ENCODE measurements around the gene UFC1. TPM values are rescaled to one million over a fixed set of nuclear protein-coding genes. Genes with fewer than 3 reads are reported as not detected.

Gene UFC1
- total RNA-seq, 1 experiment from 2014 or later: 63.7 TPM

GRCh38 chr1:161172776-161173376 is 19.1 kb downstream of the UFC1 start:
- H4K20me1 ChIP-seq (ENCODE audit: insufficient read depth): no peaks in the 10 kb centered on the region
- RAD21 ChIA-PET (ENCODE audit: low non-redundant PET in 1 of 2, low total read pairs in 2 of 2, uncharacterized antibody in 2 of 2, unreplicated experiment in 2 of 2): no interaction called here
- no peaks in the 10 kb centered on the region for H3K27me3 ChIP-seq (ENCODE audit: insufficient read depth, low read length)
- no peak overlapping the region for H3K4me2 ChIP-seq (ENCODE audit: low read length)
- H3K79me2 ChIP-seq (ENCODE audit: insufficient read depth, low read length): peaks cover 17% of the 10 kb centered on the region
- intact Hi-C loops (cut with micrococcal nuclease): no loop called here
- TF ChIP-seq EZH2 (IDR thresholded peaks at IDR 0.05) (no peak), REST (IDR thresholded peaks at IDR 0.05; ENCODE audit: low read depth) (no peak), RAD21 (IDR thresholded peaks at IDR 0.05; ENCODE audit: low read depth) (no peak), SP1 (IDR thresholded peaks at IDR 0.05; ENCODE audit: low read depth) (no peak), ZNF274 (IDR thresholded peaks at IDR 0.05; ENCODE audit: low read depth, low read length) (no peak), POLR2A (IDR thresholded peaks at IDR 0.05; ENCODE audit: borderline replicate concordance, extremely low read depth, insufficient read depth, insufficient read length) (no peak)
- peaks cover 9 to 15% of the 10 kb centered on the region in 2 experiments; a peak in 3 of 4 replicates for H3K4me1 ChIP-seq (ENCODE audit: control insufficient read depth in 1 of 2, insufficient read depth in 2 of 2, low read length in 2 of 2)
- DNase-seq (ENCODE audit: low read depth, low spot score) (no peak), ATAC-seq (no peak)
- H3K36me3 ChIP-seq (ENCODE audit: control insufficient read depth in 1 of 2, insufficient read depth in 2 of 2, low read length in 2 of 2): peaks cover 21 to 38% of the 10 kb centered on the region in 2 experiments; a peak in 3 of 4 replicates
- CTCF ChIA-PET: no interaction called here
- H3K9me2 ChIP-seq (ENCODE audit: insufficient read depth): no peaks in the 10 kb centered on the region
- H3K9me3 ChIP-seq (ENCODE audit: control insufficient read depth in 1 of 2, insufficient read depth in 1 of 2, low read depth in 1 of 2, low read length in 2 of 2): no peaks in the 10 kb centered on the region
- POLR2A ChIA-PET: no interaction called here
- no peak overlapping the region for H2AFZ ChIP-seq (ENCODE audit: low read depth, low read length, poor library complexity, severe bottlenecking)
- H3K4me3 ChIP-seq (replicated peaks in 1 of 2; ENCODE audit: low read depth in 1 of 2, low read length in 2 of 2): no peak overlapping the region
- no peak overlapping the region for H3K9ac ChIP-seq (ENCODE audit: low read length)
- H3K27ac ChIP-seq (ENCODE audit: low read depth, low read length): no peak overlapping the region
- BruUV-seq (replicated peaks): no TSS peak

GRCh38 chr1:161173711-161174110 is 19.9 kb downstream of the UFC1 start:
- CTCF ChIA-PET: no interaction called here
- H4K20me1 ChIP-seq (ENCODE audit: insufficient read depth): no peaks in the 10 kb centered on the region
- ATAC-seq: no peak
- H3K4me3 ChIP-seq (replicated peaks in 1 of 2; ENCODE audit: low read depth in 1 of 2, low read length in 2 of 2): no peak overlapping the region
- peaks cover 10 to 19% of the 10 kb centered on the region in 2 experiments; a peak in 3 of 4 replicates for H3K4me1 ChIP-seq (ENCODE audit: control insufficient read depth in 1 of 2, insufficient read depth in 2 of 2, low read length in 2 of 2)
- no peaks in the 10 kb centered on the region for H3K27me3 ChIP-seq (ENCODE audit: insufficient read depth, low read length)
- no peak overlapping the region for H3K27ac ChIP-seq (ENCODE audit: low read depth, low read length)
- peaks cover 17% of the 10 kb centered on the region for H3K79me2 ChIP-seq (ENCODE audit: insufficient read depth, low read length)
- intact Hi-C loops (cut with micrococcal nuclease): no loop called here
- no peaks in the 10 kb centered on the region for H3K9me3 ChIP-seq (ENCODE audit: control insufficient read depth in 1 of 2, insufficient read depth in 1 of 2, low read depth in 1 of 2, low read length in 2 of 2)
- no peak overlapping the region for H3K9ac ChIP-seq (ENCODE audit: low read length)
- RAD21 ChIA-PET (ENCODE audit: low non-redundant PET in 1 of 2, low total read pairs in 2 of 2, uncharacterized antibody in 2 of 2, unreplicated experiment in 2 of 2): no interaction called here
- BruUV-seq (replicated peaks): no TSS peak
- no peak overlapping the region for H2AFZ ChIP-seq (ENCODE audit: low read depth, low read length, poor library complexity, severe bottlenecking)
- DNase-seq (ENCODE audit: low read depth, low spot score): no peak
- H3K36me3 ChIP-seq (ENCODE audit: control insufficient read depth in 1 of 2, insufficient read depth in 2 of 2, low read length in 2 of 2): peaks cover 21 to 38% of the 10 kb centered on the region in 2 experiments; a peak in 3 of 4 replicates
- no peak overlapping the region for H3K4me2 ChIP-seq (ENCODE audit: low read length)
- no peaks in the 10 kb centered on the region for H3K9me2 ChIP-seq (ENCODE audit: insufficient read depth)
- POLR2A ChIA-PET: no interaction called here
- TF ChIP-seq ZNF274 (IDR thresholded peaks at IDR 0.05; ENCODE audit: low read depth, low read length): no peak
- no peak for TF ChIP-seq SIN3A (IDR thresholded peaks at IDR 0.05; ENCODE audit: low read depth)
- TF ChIP-seq POLR2AphosphoS5 (IDR thresholded peaks at IDR 0.05; ENCODE audit: low read depth, low read length): no peak
- TF ChIP-seq ELF1 (IDR thresholded peaks at IDR 0.05; ENCODE audit: borderline replicate concordance, low read depth): no peak
- TF ChIP-seq CBX3 (IDR thresholded peaks at IDR 0.05; ENCODE audit: low read depth): no peak
- TF ChIP-seq SRF (IDR thresholded peaks at IDR 0.05; ENCODE audit: low read depth): no peak
- TF ChIP-seq TCF7L2 (IDR thresholded peaks at IDR 0.05; ENCODE audit: borderline replicate concordance, extremely low read depth, insufficient read depth, insufficient read length): no peak
- no peak for TF ChIP-seq CTCF (IDR thresholded peaks at IDR 0.05 in 2 of 3, conservative IDR thresholded peaks at IDR 0.05 in 1 of 3; ENCODE audit: borderline replicate concordance in 1 of 3, insufficient read depth in 1 of 3, low read depth in 2 of 3, low read length in 2 of 3)
- TF ChIP-seq ZFX (IDR thresholded peaks at IDR 0.05): no peak
